B cell (primary cell): ENCODE measurements around the gene CA14. TPM values are rescaled to one million over a fixed set of nuclear protein-coding genes. Genes with fewer than 3 reads are reported as not detected.

Experiments
- ATAC-seq: fragments of 200-7000 bp; cut with Tn5 transposase; one replicate; pipeline ENCODE4 v1.10.0; 2021; ENCODE audit warnings: low read depth, mild to moderate bottlenecking, moderate number of reproducible peaks, moderate library complexity
- CTCF ChIA-PET: fragments of 350-600 bp; sonication (Branson Sonifier 250); formaldehyde crosslinking; loops from one replicate; lab custom pipeline; 2021; ENCODE audit warnings: antibody characterized with exemption, inconsistent platforms; lab: Charles Lee
- POLR2A ChIA-PET: fragments of 350-600 bp; sonication (Branson Sonifier 250); formaldehyde crosslinking; loops from one replicate; lab custom pipeline; 2021; ENCODE audit warnings: antibody characterized with exemption; lab: Charles Lee
- DNase-seq: peaks from one replicate; pipeline ENCODE4 v3.0.0; 2013
- H2AFZ ChIP-seq: 2 replicates; pipeline ENCODE4 v1.6.1; 2012; ENCODE audit warnings: mild to moderate bottlenecking, low read depth, low read length; ENCODE audit not compliant: insufficient read depth, poor library complexity, severe bottlenecking
- H3K27ac ChIP-seq, 2 donors: 1 replicate in 1 of 2; 2 replicates in 1 of 2; pipeline ENCODE4 v1.5.1; 2012 to 2013; ENCODE audit warnings: low read length in 2 of 2, mild to moderate bottlenecking in 2 of 2, moderate library complexity in 1 of 2
- H3K27me3 ChIP-seq, 4 experiments: fragments of 200-600 bp in 1 of 4; sonication (generic) in 1 of 4; replicated peaks in 1 of 4; 1 replicate in 2 of 4; 2 replicates in 2 of 4; pipeline versions ENCODE4 v1.6.1 to v1.7.0; 2013 to 2016; ENCODE audit warnings: low read length in 3 of 4, mild to moderate bottlenecking in 2 of 4, mixed read lengths in 1 of 4, moderate library complexity in 1 of 4; ENCODE audit not compliant: insufficient read depth in 4 of 4, control insufficient read depth in 3 of 4; ENCODE audit errors: control extremely low read depth in 1 of 4
- H3K36me3 ChIP-seq, 2 experiments: replicated peaks in 1 of 2; 1 replicate in 1 of 2; 2 replicates in 1 of 2; pipeline versions ENCODE4 v1.6.1 to v1.7.1; 2013; ENCODE audit warnings: low read length in 1 of 2; ENCODE audit not compliant: insufficient read depth in 2 of 2, control insufficient read depth in 1 of 2; ENCODE audit errors: control extremely low read depth in 1 of 2, extremely low read depth in 1 of 2
- H3K4me1 ChIP-seq, 2 donors: fragments of 200-600 bp in 1 of 2; sonication (generic) in 1 of 2; 1 replicate in 1 of 2; 2 replicates in 1 of 2; pipeline versions ENCODE4 v1.5.1 to v1.6.1; 2013 to 2017; ENCODE audit warnings: low read length in 2 of 2; ENCODE audit not compliant: control insufficient read depth in 2 of 2, insufficient read depth in 2 of 2
- H3K4me2 ChIP-seq: replicated peaks from 2 replicates; pipeline ENCODE3; 2012; ENCODE audit warnings: mild to moderate bottlenecking, low read depth, low read length; ENCODE audit not compliant: poor library complexity, severe bottlenecking
- H3K4me3 ChIP-seq, 5 experiments: fragments of 200-600 bp in 1 of 5; sonication (generic) in 1 of 5; 1 replicate in 3 of 5; 2 replicates in 2 of 5; pipeline versions ENCODE4 v1.5.1 to v1.7.0; 2011 to 2016; ENCODE audit warnings: low read length in 4 of 5, mild to moderate bottlenecking in 4 of 5, low read depth in 2 of 5, control low read depth in 1 of 5, moderate library complexity in 1 of 5; ENCODE audit not compliant: insufficient read depth in 1 of 5; ENCODE audit errors: control extremely low read depth in 1 of 5, extremely low read depth in 1 of 5
- H3K79me2 ChIP-seq: fragments of 200-600 bp; sonication (generic); one replicate; pipeline ENCODE4 v1.6.0; 2016; ENCODE audit warnings: low read length; ENCODE audit not compliant: control insufficient read depth, insufficient read depth
- H3K9ac ChIP-seq: fragments of 200-600 bp; sonication (generic); 2 replicates; pipeline ENCODE4 v1.6.1; 2017; ENCODE audit warnings: mild to moderate bottlenecking, low read length, moderate library complexity
- H3K9me3 ChIP-seq, 3 donors: one replicate each; pipeline versions ENCODE4 v1.6.1 to v1.7.1; 2013; ENCODE audit warnings: low read length in 2 of 3; ENCODE audit not compliant: control insufficient read depth in 2 of 3, insufficient read depth in 1 of 3; ENCODE audit errors: control extremely low read depth in 1 of 3
- H4K20me1 ChIP-seq: 2 replicates; pipeline ENCODE4 v1.6.0; 2012; ENCODE audit warnings: mild to moderate bottlenecking, low read length; ENCODE audit not compliant: insufficient read depth, control insufficient read depth, poor library complexity, severe bottlenecking
- H3K27ac Mint-ChIP-seq: one replicate; pipeline ENCODE4 v1.8.0; 2021; ENCODE audit warnings: mixed read lengths
- H3K27me3 Mint-ChIP-seq: one replicate; pipeline ENCODE4 v1.8.0; 2021; ENCODE audit warnings: mixed read lengths
- H3K4me1 Mint-ChIP-seq: one replicate; pipeline ENCODE4 v1.8.0; 2021; ENCODE audit warnings: mixed read lengths
- H3K4me3 Mint-ChIP-seq: one replicate; pipeline ENCODE4 v1.8.0; 2021; ENCODE audit warnings: mixed read lengths
- H3K9me3 Mint-ChIP-seq: one replicate; pipeline ENCODE4 v1.8.0; 2022; ENCODE audit warnings: mixed read lengths; ENCODE audit not compliant: insufficient read depth
- EZH2 ChIP-seq: IDR thresholded peaks from 2 replicates; pipeline ENCODE4 v1.6.1; 2012; ENCODE audit warnings: borderline replicate concordance, low read depth, mild to moderate bottlenecking, moderate library complexity, low read length; ENCODE audit not compliant: insufficient read depth, poor library complexity, severe bottlenecking
- WGBS: methylation state at CpG from one replicate; pipeline ENCODE4 v1.1.5; 2013; ENCODE audit warnings: missing lambda C conversion rate; ENCODE audit not compliant: insufficient coverage; 5-methylcytosine and 5-hydroxymethylcytosine counted together
- intact Hi-C: fragments of 100-400 bp; cut with micrococcal nuclease; formaldehyde crosslinking; loops from one replicate; pipeline ENCODE4 v1.10.0; 2022
- polyA plus RNA-seq: library from polyadenylated mRNA; depleted of rRNA; stranded (reverse); fragments of >200 nt; gene quantifications from 2 replicates; pipeline ENCODE4 v1.2.3, GENCODE V29; 2012
- total RNA-seq, 2 donors: library from RNA; stranded (reverse); fragments of 120-200 nt in 1 of 2; gene quantifications; 1 replicate in 1 of 2; 2 replicates in 1 of 2; pipeline versions ENCODE4 v1.2.3 to v1.2.4, GENCODE V29; 2013 to 2022
- TF ChIP-seq, protein P1 (sequence below): fragments of 200-600 bp; IDR thresholded peaks from one replicate; pipeline ENCODE4 v1.8.0; 2022; ENCODE audit warnings: antibody characterized with exemption, mild to moderate bottlenecking

Gene CA14
- total and polyA plus RNA-seq, 2 donors (not counting 1 experiment from before 2014, with no cell fraction given), result not detected

GRCh38 chr1:150225546-150225945 is 32.0 kb upstream of the CA14 start:
- H3K9ac ChIP-seq, result no peak overlapping the region
- H3K36me3 ChIP-seq, result peaks cover 4 to 42% of the 10 kb centered on the region in 2 experiments
- peak overlapping the region; percentile 56 for H3K27ac Mint-ChIP-seq
- peak overlapping the region in 1 of 2 donors; percentile 55 for H3K27ac ChIP-seq
- no CpG with 5 or more reads among the region's 1 CpG for WGBS
- no peaks in the 10 kb centered on the region for H3K79me2 ChIP-seq
- no peaks in the 10 kb centered on the region for H4K20me1 ChIP-seq
- DNase-seq (peak; percentile 41), ATAC-seq (peak; percentile 56)
- no peak overlapping the region for H3K4me3 ChIP-seq
- H3K9me3 Mint-ChIP-seq, result no peaks in the 10 kb centered on the region
- peaks cover 16% of the 10 kb centered on the region for H3K4me1 Mint-ChIP-seq
- H3K9me3 ChIP-seq, result no peaks in the 10 kb centered on the region
- no peak overlapping the region for H3K4me3 Mint-ChIP-seq
- no peak overlapping the region for H2AFZ ChIP-seq
- no peaks in the 10 kb centered on the region for H3K27me3 ChIP-seq
- intact Hi-C loops, result no loop called here
- ChIA-PET CTCF (interaction anchor here (0.7 to 1.2 kb wide), 2 partner anchors 8 to 151 kb away, joined by 3 to 7 read pairs; no protein-coding TSS in a partner anchor), POLR2A (interaction anchor here (0.6 kb wide), 1 partner anchor 30 kb away, joined by 3 read pairs; no protein-coding TSS in a partner anchor)
- peak overlapping the region; percentile 14 for H3K4me2 ChIP-seq
- H3K4me1 ChIP-seq, result peaks cover 9 to 11% of the 10 kb centered on the region in 2 donors
- no peaks in the 10 kb centered on the region for H3K27me3 Mint-ChIP-seq
- no peak for TF ChIP-seq EZH2
- TF ChIP-seq, protein P1, sequence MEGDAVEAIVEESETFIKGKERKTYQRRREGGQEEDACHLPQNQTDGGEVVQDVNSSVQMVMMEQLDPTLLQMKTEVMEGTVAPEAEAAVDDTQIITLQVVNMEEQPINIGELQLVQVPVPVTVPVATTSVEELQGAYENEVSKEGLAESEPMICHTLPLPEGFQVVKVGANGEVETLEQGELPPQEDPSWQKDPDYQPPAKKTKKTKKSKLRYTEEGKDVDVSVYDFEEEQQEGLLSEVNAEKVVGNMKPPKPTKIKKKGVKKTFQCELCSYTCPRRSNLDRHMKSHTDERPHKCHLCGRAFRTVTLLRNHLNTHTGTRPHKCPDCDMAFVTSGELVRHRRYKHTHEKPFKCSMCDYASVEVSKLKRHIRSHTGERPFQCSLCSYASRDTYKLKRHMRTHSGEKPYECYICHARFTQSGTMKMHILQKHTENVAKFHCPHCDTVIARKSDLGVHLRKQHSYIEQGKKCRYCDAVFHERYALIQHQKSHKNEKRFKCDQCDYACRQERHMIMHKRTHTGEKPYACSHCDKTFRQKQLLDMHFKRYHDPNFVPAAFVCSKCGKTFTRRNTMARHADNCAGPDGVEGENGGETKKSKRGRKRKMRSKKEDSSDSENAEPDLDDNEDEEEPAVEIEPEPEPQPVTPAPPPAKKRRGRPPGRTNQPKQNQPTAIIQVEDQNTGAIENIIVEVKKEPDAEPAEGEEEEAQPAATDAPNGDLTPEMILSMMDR, result no peak

- Histone ChIP-seq H3K36me3 (peaks cover 4 to 44% of the 10 kb centered on the region in 2 experiments), H3K9ac (no peak overlapping the region), H3K4me2 (no peak overlapping the region), H3K9me3 (no peaks in the 10 kb centered on the region), H4K20me1 (no peaks in the 10 kb centered on the region), H3K4me3 (no peak overlapping the region), H2AFZ (no peak overlapping the region), H3K27me3 (no peaks in the 10 kb centered on the region), H3K4me1 (peaks cover 9 to 11% of the 10 kb centered on the region in 2 donors), H3K79me2 (no peaks in the 10 kb centered on the region), H3K27ac (no peak overlapping the region)
- Mint-ChIP-seq H3K27ac (peak overlapping the region; percentile 21), H3K9me3 (no peaks in the 10 kb centered on the region), H3K4me3 (no peak overlapping the region), H3K4me1 (peaks cover 16% of the 10 kb centered on the region), H3K27me3 (no peaks in the 10 kb centered on the region)
- intact Hi-C loops, result no loop called here
- POLR2A ChIA-PET, result interaction anchor here (0.6 to 0.7 kb wide), 2 partner anchors 29 to 34 kb away, joined by 3 to 4 read pairs; no protein-coding TSS in a partner anchor
- TF ChIP-seq EZH2, result no peak
- TF ChIP-seq, protein P1, result no peak
- CTCF ChIA-PET, result no interaction called here
- WGBS, result no CpG with 5 or more reads among the region's 2 CpGs
- ATAC-seq (no peak), DNase-seq (no peak)
Measured at GRCh38 chr1:150226486-150226885, 31.1 kb upstream of the CA14 start.
